H9 (cell line): Measurements from ENCODE around the gene PAM. TPM values are rescaled to one million over a fixed set of nuclear protein-coding genes. Genes with fewer than 3 reads are reported as not detected.

Experiments used
- DNase-seq: peaks from one replicate; pipeline ENCODE4 v3.0.0-alpha.2; 2017
- H2AFZ ChIP-seq: one replicate; pipeline ENCODE4 v1.6.1; 2013; ENCODE audit warnings: mild to moderate bottlenecking, low read length, control low read depth, moderate library complexity
- H2AK5ac ChIP-seq: 2 replicates; pipeline ENCODE4 v1.6.1; 2013; ENCODE audit warnings: low read length, control low read depth, mixed read lengths; ENCODE audit not compliant: insufficient read length
- H2BK120ac ChIP-seq: one replicate; pipeline ENCODE4 v1.6.1; 2013; ENCODE audit warnings: low read depth, mild to moderate bottlenecking, low read length, control low read depth, inconsistent platforms; ENCODE audit not compliant: poor library complexity, severe bottlenecking
- H2BK12ac ChIP-seq: 2 replicates; pipeline ENCODE4 v1.6.1; 2013; ENCODE audit warnings: low read length, control low read depth, mixed read lengths, low read depth; ENCODE audit not compliant: insufficient read length
- H2BK15ac ChIP-seq: 2 replicates; pipeline ENCODE4 v1.6.1; 2013; ENCODE audit warnings: low read depth, low read length, control low read depth
- H2BK20ac ChIP-seq: one replicate; pipeline ENCODE4 v1.6.1; 2013; ENCODE audit warnings: low read depth, mild to moderate bottlenecking, low read length, control low read depth, inconsistent platforms; ENCODE audit not compliant: poor library complexity, severe bottlenecking
- H2BK5ac ChIP-seq: 2 replicates; pipeline ENCODE4 v1.6.1; 2013; ENCODE audit warnings: low read length, control low read depth, mixed read lengths; ENCODE audit not compliant: insufficient read length
- H3K14ac ChIP-seq: 2 replicates; pipeline ENCODE4 v1.6.1; 2013; ENCODE audit warnings: low read length, control low read depth; ENCODE audit not compliant: insufficient read depth
- H3K18ac ChIP-seq: 2 replicates; pipeline ENCODE4 v1.6.1; 2013; ENCODE audit warnings: low read depth, mild to moderate bottlenecking, mixed read lengths, low read length, control low read depth; ENCODE audit not compliant: insufficient read length
- H3K23ac ChIP-seq: 2 replicates; pipeline ENCODE4 v1.6.1; 2013; ENCODE audit warnings: low read length, control low read depth, mixed read lengths, low read depth; ENCODE audit not compliant: insufficient read length
- H3K23me2 ChIP-seq: 2 replicates; pipeline ENCODE4 v1.6.1; 2013; ENCODE audit warnings: low read depth, mild to moderate bottlenecking, mixed read lengths, low read length, control low read depth; ENCODE audit not compliant: insufficient read length, poor library complexity, severe bottlenecking
- H3K27ac ChIP-seq: 2 replicates; pipeline ENCODE4 v1.5.1; 2013; ENCODE audit warnings: low read length, control low read depth, mixed read lengths, low read depth; ENCODE audit not compliant: insufficient read length
- H3K27me3 ChIP-seq: 2 replicates; pipeline ENCODE4 v1.6.1; 2013; ENCODE audit warnings: low read length, control low read depth, inconsistent platforms; ENCODE audit not compliant: insufficient read depth
- H3K4ac ChIP-seq: 2 replicates; pipeline ENCODE4 v1.6.1; 2013; ENCODE audit warnings: low read depth, mild to moderate bottlenecking, control low read depth, inconsistent platforms, low read length, moderate library complexity
- H3K4me1 ChIP-seq: 2 replicates; pipeline ENCODE4 v1.6.1; 2013; ENCODE audit warnings: low read length, control low read depth, inconsistent platforms; ENCODE audit not compliant: insufficient read depth
- H3K4me2 ChIP-seq: 2 replicates; pipeline ENCODE4 v1.6.1; 2013; ENCODE audit warnings: low read length, control low read depth, mixed read lengths; ENCODE audit not compliant: insufficient read length, insufficient read depth
- H3K56ac ChIP-seq: 2 replicates; pipeline ENCODE4 v1.6.1; 2013; ENCODE audit warnings: low read depth, mild to moderate bottlenecking, mixed read lengths, low read length, control low read depth; ENCODE audit not compliant: insufficient read length
- H3K79me1 ChIP-seq: 2 replicates; pipeline ENCODE4 v1.6.1; 2013; ENCODE audit warnings: low read depth, mild to moderate bottlenecking, moderate library complexity, low read length, control low read depth, inconsistent platforms; ENCODE audit not compliant: insufficient read depth, poor library complexity, severe bottlenecking
- H3K79me2 ChIP-seq: 2 replicates; pipeline ENCODE4 v1.6.1; 2013; ENCODE audit warnings: low read length, control low read depth, inconsistent platforms; ENCODE audit not compliant: insufficient read depth
- H3K9ac ChIP-seq: 2 replicates; pipeline ENCODE4 v1.6.1; 2013; ENCODE audit warnings: low read length, control low read depth, mixed read lengths; ENCODE audit not compliant: insufficient read length; ENCODE audit errors: extremely low read depth
- H3K9me3 ChIP-seq: one replicate; pipeline ENCODE4 v1.6.1; 2013; ENCODE audit warnings: low read depth, low read length, inconsistent platforms; ENCODE audit not compliant: control insufficient read depth
- H3T11ph ChIP-seq: one replicate; pipeline ENCODE4 v1.6.1; 2013; ENCODE audit warnings: mild to moderate bottlenecking, low read length, control low read depth, inconsistent platforms
- H4K20me1 ChIP-seq: one replicate; pipeline ENCODE4 v1.6.1; 2013; ENCODE audit not compliant: control insufficient read depth, insufficient read length, insufficient read depth
- H4K5ac ChIP-seq: 2 replicates; pipeline ENCODE4 v1.6.1; 2013; ENCODE audit warnings: low read depth, mild to moderate bottlenecking, mixed read lengths, low read length, control low read depth; ENCODE audit not compliant: insufficient read length
- H4K8ac ChIP-seq: replicated peaks from 2 replicates; pipeline ENCODE4 v1.6.1; 2013; ENCODE audit warnings: low read length, control low read depth, mixed read lengths, low read depth; ENCODE audit not compliant: insufficient read length
- H4K91ac ChIP-seq: 2 replicates; pipeline ENCODE4 v1.6.1; 2013; ENCODE audit warnings: low read depth, mild to moderate bottlenecking, moderate library complexity, mixed read lengths, low read length, control low read depth; ENCODE audit not compliant: insufficient read length
- H3K27ac Mint-ChIP-seq, 3 experiments: 2 replicates in 2 of 3; 3 replicates in 1 of 3; pipeline ENCODE4 v1.8.0; 2020 to 2021; ENCODE audit warnings: mixed read lengths in 3 of 3, mild to moderate bottlenecking in 1 of 3, moderate library complexity in 1 of 3
- H3K27me3 Mint-ChIP-seq: 2 replicates; pipeline ENCODE4 v1.8.0; 2021; ENCODE audit warnings: low read depth, mild to moderate bottlenecking, moderate library complexity, mixed read lengths
- H3K36me3 Mint-ChIP-seq, 3 experiments: 2 replicates in 2 of 3; 3 replicates in 1 of 3; pipeline ENCODE4 v1.8.0; 2020 to 2021; ENCODE audit warnings: low read depth in 3 of 3, mixed read lengths in 3 of 3; ENCODE audit not compliant: insufficient read depth in 1 of 3
- H3K4me1 Mint-ChIP-seq, 2 experiments: 2 replicates each; pipeline ENCODE4 v1.8.0; 2020; ENCODE audit warnings: mixed read lengths in 2 of 2
- H3K4me3 Mint-ChIP-seq, 2 experiments: 2 replicates in 1 of 2; 3 replicates in 1 of 2; pipeline ENCODE4 v1.8.0; 2020 to 2021; ENCODE audit warnings: mild to moderate bottlenecking in 2 of 2, mixed read lengths in 2 of 2, moderate library complexity in 1 of 2
- H3K9me3 Mint-ChIP-seq, 2 experiments: 2 replicates in 1 of 2; 3 replicates in 1 of 2; pipeline ENCODE4 v1.8.0; 2020; ENCODE audit warnings: mild to moderate bottlenecking in 2 of 2, mixed read lengths in 2 of 2, moderate library complexity in 1 of 2
- WGBS: extraction: QIAGEN DNeasy Blood & Tissue Kit; methylation state at CpG from one replicate; pipeline ENCODE4 v1.1.7; 2013; ENCODE audit warnings: missing lambda C conversion rate, low lambda C conversion rate, mixed read lengths; ENCODE audit not compliant: insufficient read length; ENCODE audit errors: extremely low coverage; 5-methylcytosine and 5-hydroxymethylcytosine counted together
- total RNA-seq: library from RNA; stranded (reverse); gene quantifications from 2 replicates; pipeline ENCODE4 v1.2.1, GENCODE V29; 2021
- TF ChIP-seq, protein P1 (sequence below): fragments of 200-600 bp; sonication (generic); conservative IDR thresholded peaks from 3 replicates; pipeline ENCODE4 v1.8.0; 2021; ENCODE audit warnings: antibody characterized with exemption, mild to moderate bottlenecking

PAM gene
- total RNA-seq, 1 experiment from 2014 or later: 31.5 TPM

DNA sequence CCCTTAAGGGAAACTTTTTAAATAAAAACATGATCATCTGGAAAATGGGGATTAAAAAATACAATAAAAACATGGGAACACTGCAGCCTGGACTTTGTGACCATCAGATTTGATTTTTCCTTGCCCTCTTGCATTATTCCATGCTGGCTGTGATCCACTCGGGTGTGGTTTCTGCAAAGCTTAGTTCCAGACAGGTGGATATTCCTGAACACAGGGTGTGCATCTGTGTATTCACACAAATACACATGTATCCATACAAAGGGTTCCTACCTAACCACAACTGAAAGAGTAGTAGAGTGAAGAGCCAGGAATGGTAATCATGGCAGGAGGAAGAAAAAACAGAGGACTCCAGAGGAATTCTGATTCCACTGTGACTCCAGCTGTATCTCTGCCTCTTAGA lies 178.2 kb downstream of the PAM start:
- no peak overlapping the region for H2BK120ac ChIP-seq
- H4K5ac ChIP-seq: no peak overlapping the region
- no peak overlapping the region for H3K18ac ChIP-seq
- no peaks in the 10 kb centered on the region for H3K79me2 ChIP-seq
- no peak overlapping the region for H2BK15ac ChIP-seq
- H3K56ac ChIP-seq: no peak overlapping the region
- no peak overlapping the region for H4K91ac ChIP-seq
- no peak overlapping the region for H2AFZ ChIP-seq
- no peak overlapping the region for H3K23ac ChIP-seq
- H3T11ph ChIP-seq: no peak overlapping the region
- DNase-seq: no peak
- Mint-ChIP-seq H3K36me3 (no peaks in the 10 kb centered on the region), H3K27ac (no peak overlapping the region; a peak in 1 of 7 replicates), H3K4me3 (no peak overlapping the region), H3K4me1 (0 out of 4 replicates have a peak, but pooled peaks cover 0 to 5% of the 10 kb centered on the region in 2 experiments), H3K9me3 (no peaks in the 10 kb centered on the region), H3K27me3 (no peaks in the 10 kb centered on the region)
- no peak overlapping the region for H3K4me2 ChIP-seq
- no peak overlapping the region for H2BK5ac ChIP-seq
- no peaks in the 10 kb centered on the region for H3K4me1 ChIP-seq
- H3K9ac ChIP-seq: no peak overlapping the region
- no peaks in the 10 kb centered on the region for H3K23me2 ChIP-seq
- TF ChIP-seq, protein P1, sequence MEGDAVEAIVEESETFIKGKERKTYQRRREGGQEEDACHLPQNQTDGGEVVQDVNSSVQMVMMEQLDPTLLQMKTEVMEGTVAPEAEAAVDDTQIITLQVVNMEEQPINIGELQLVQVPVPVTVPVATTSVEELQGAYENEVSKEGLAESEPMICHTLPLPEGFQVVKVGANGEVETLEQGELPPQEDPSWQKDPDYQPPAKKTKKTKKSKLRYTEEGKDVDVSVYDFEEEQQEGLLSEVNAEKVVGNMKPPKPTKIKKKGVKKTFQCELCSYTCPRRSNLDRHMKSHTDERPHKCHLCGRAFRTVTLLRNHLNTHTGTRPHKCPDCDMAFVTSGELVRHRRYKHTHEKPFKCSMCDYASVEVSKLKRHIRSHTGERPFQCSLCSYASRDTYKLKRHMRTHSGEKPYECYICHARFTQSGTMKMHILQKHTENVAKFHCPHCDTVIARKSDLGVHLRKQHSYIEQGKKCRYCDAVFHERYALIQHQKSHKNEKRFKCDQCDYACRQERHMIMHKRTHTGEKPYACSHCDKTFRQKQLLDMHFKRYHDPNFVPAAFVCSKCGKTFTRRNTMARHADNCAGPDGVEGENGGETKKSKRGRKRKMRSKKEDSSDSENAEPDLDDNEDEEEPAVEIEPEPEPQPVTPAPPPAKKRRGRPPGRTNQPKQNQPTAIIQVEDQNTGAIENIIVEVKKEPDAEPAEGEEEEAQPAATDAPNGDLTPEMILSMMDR: no peak
- no peaks in the 10 kb centered on the region for H3K79me1 ChIP-seq
- no peak overlapping the region for H3K4ac ChIP-seq
- no peaks in the 10 kb centered on the region for H3K9me3 ChIP-seq
- H2BK20ac ChIP-seq: no peak overlapping the region
- no CpG with 5 or more reads among the region's 1 CpG for WGBS
- H4K20me1 ChIP-seq: no peaks in the 10 kb centered on the region
- no peak overlapping the region for H3K14ac ChIP-seq
- no peak overlapping the region for H2BK12ac ChIP-seq
- H4K8ac ChIP-seq: no peak overlapping the region
- no peak overlapping the region for H3K27ac ChIP-seq
- H2AK5ac ChIP-seq: no peak overlapping the region
- H3K27me3 ChIP-seq: no peaks in the 10 kb centered on the region
